HEK293 (cell line): Measurements from ENCODE around the gene ZYX.

ENCODE experiments used
- CTCF ChIA-PET: fragments of 350-600 bp; formaldehyde crosslinking; extraction: SDS; loops from one replicate; lab custom pipeline; 2021; ENCODE audit warnings: antibody characterized with exemption; lab: Yijun Ruan, JAX
- POLR2A ChIA-PET: fragments of 300-600 bp; formaldehyde crosslinking; extraction: SDS; loops from one replicate; lab custom pipeline; 2020; ENCODE audit warnings: antibody characterized with exemption, inconsistent platforms; lab: Yijun Ruan, JAX
- H3K27ac ChIP-seq: fragments of 200-500 bp; sonication (Bioruptor generic); 2 replicates; pipeline ENCODE4 v1.5.1; 2014; ENCODE audit warnings: low read depth, low read length, control low read depth, inconsistent platforms; ENCODE audit errors: extremely low read depth
- H3K36me3 ChIP-seq, 2 experiments: fragments of 200-500 bp in 1 of 2; sonication (Bioruptor generic) in 1 of 2; 1 replicate in 1 of 2; 2 replicates in 1 of 2; pipeline ENCODE4 v1.5.1; 2014 to 2017; ENCODE audit warnings: inconsistent platforms in 2 of 2, low read length in 2 of 2; ENCODE audit not compliant: control insufficient read depth in 2 of 2, insufficient read depth in 1 of 2
- H3K4me1 ChIP-seq: fragments of 200-500 bp; sonication (Bioruptor generic); 2 replicates; pipeline ENCODE4 v1.5.1; 2014; ENCODE audit warnings: mild to moderate bottlenecking, low read length, inconsistent platforms; ENCODE audit not compliant: control insufficient read depth, insufficient read depth
- H3K4me3 ChIP-seq: 2 replicates; pipeline ENCODE4 v1.5.1; 2011; ENCODE audit warnings: low read depth, mild to moderate bottlenecking, control low read depth, low read length, moderate library complexity
- H3K9me3 ChIP-seq: fragments of 200-500 bp; sonication (Bioruptor generic); 2 replicates; pipeline ENCODE4 v1.5.1; 2014; ENCODE audit warnings: low read depth, low read length, inconsistent platforms; ENCODE audit not compliant: control insufficient read depth, insufficient read depth
- EGR2 ChIP-seq: fragments of 450-650 bp; formaldehyde crosslinking; IDR thresholded peaks from 2 replicates; pipeline ENCODE4 v1.5.1; 2016; ENCODE audit warnings: low read depth, missing biosample characterization, missing genetic modification characterization
- GLIS1 ChIP-seq: fragments of 450-650 bp; formaldehyde crosslinking; IDR thresholded peaks from 2 replicates; pipeline ENCODE4 v1.5.1; 2016; ENCODE audit warnings: missing biosample characterization, missing genetic modification characterization
- KLF1 ChIP-seq: fragments of 450-650 bp; formaldehyde crosslinking; IDR thresholded peaks from 2 replicates; pipeline ENCODE4 v1.5.1; 2016; ENCODE audit warnings: missing biosample characterization, missing genetic modification characterization
- OSR2 ChIP-seq: fragments of 450-650 bp; formaldehyde crosslinking; IDR thresholded peaks from 2 replicates; pipeline ENCODE4 v1.5.1; 2016; ENCODE audit warnings: missing biosample characterization, missing genetic modification characterization
- SP2 ChIP-seq: fragments of 450-650 bp; formaldehyde crosslinking; IDR thresholded peaks from 2 replicates; pipeline ENCODE4 v1.5.1; 2016; ENCODE audit warnings: missing biosample characterization, missing genetic modification characterization
- SP3 ChIP-seq: fragments of 450-650 bp; formaldehyde crosslinking; IDR thresholded peaks from 2 replicates; pipeline ENCODE4 v1.5.1; 2016; ENCODE audit warnings: missing biosample characterization, missing genetic modification characterization
- SP7 ChIP-seq: fragments of 450-650 bp; formaldehyde crosslinking; IDR thresholded peaks from 2 replicates; pipeline ENCODE4 v1.5.1; 2016; ENCODE audit warnings: missing biosample characterization, missing genetic modification characterization
- WT1 ChIP-seq: fragments of 450-650 bp; formaldehyde crosslinking; IDR thresholded peaks from 2 replicates; pipeline ENCODE4 v1.5.1; 2016; ENCODE audit warnings: missing biosample characterization, missing genetic modification characterization
- ZEB2 ChIP-seq: fragments of 450-650 bp; formaldehyde crosslinking; IDR thresholded peaks from 2 replicates; pipeline ENCODE4 v1.5.1; 2016; ENCODE audit warnings: missing biosample characterization, missing genetic modification characterization
- ZFHX2 ChIP-seq: fragments of 450-650 bp; formaldehyde crosslinking; conservative IDR thresholded peaks from 2 replicates; pipeline ENCODE4 v1.5.1; 2016; ENCODE audit warnings: missing biosample characterization, missing genetic modification characterization
- ZIC2 ChIP-seq: fragments of 450-650 bp; formaldehyde crosslinking; IDR thresholded peaks from 2 replicates; pipeline ENCODE4 v1.5.1; 2016; ENCODE audit warnings: missing biosample characterization, missing genetic modification characterization
- ZNF239 ChIP-seq: fragments of 450-650 bp; formaldehyde crosslinking; IDR thresholded peaks from 2 replicates; pipeline ENCODE4 v1.5.1; 2016; ENCODE audit warnings: missing biosample characterization, missing genetic modification characterization
- ZNF266 ChIP-seq: fragments of 450-650 bp; formaldehyde crosslinking; IDR thresholded peaks from 2 replicates; pipeline ENCODE4 v1.5.1; 2016; ENCODE audit warnings: missing biosample characterization, missing genetic modification characterization, low read depth
- ZNF398 ChIP-seq: fragments of 450-650 bp; formaldehyde crosslinking; IDR thresholded peaks from 2 replicates; pipeline ENCODE4 v1.5.1; 2017; ENCODE audit warnings: missing biosample characterization, missing genetic modification characterization
- ZNF404 ChIP-seq: fragments of 450-650 bp; formaldehyde crosslinking; IDR thresholded peaks from 2 replicates; pipeline ENCODE4 v1.5.1; 2017; ENCODE audit warnings: missing biosample characterization, missing genetic modification characterization
- ZNF555 ChIP-seq: fragments of 450-650 bp; formaldehyde crosslinking; conservative IDR thresholded peaks from 2 replicates; pipeline ENCODE4 v1.5.1; 2017; ENCODE audit warnings: missing biosample characterization, mild to moderate bottlenecking, missing genetic modification characterization, inconsistent platforms
- ZNF610 ChIP-seq: fragments of 450-650 bp; formaldehyde crosslinking; IDR thresholded peaks from 2 replicates; pipeline ENCODE4 v1.5.1; 2016; ENCODE audit warnings: missing biosample characterization, missing genetic modification characterization, borderline replicate concordance
- ZNF623 ChIP-seq: fragments of 450-650 bp; formaldehyde crosslinking; IDR thresholded peaks from 2 replicates; pipeline ENCODE4 v1.5.1; 2016; ENCODE audit warnings: missing biosample characterization, missing genetic modification characterization
- ZNF626 ChIP-seq: fragments of 450-650 bp; sonication (Bioruptor Pico); formaldehyde crosslinking; IDR thresholded peaks from 2 replicates; pipeline ENCODE4 v1.5.1; 2018; ENCODE audit warnings: missing biosample characterization, missing genetic modification characterization, inconsistent platforms
- ZNF664 ChIP-seq: fragments of 450-650 bp; formaldehyde crosslinking; IDR thresholded peaks from 2 replicates; pipeline ENCODE4 v1.5.1; 2016; ENCODE audit warnings: missing biosample characterization, missing genetic modification characterization
- ZNF701 ChIP-seq: fragments of 450-650 bp; formaldehyde crosslinking; IDR thresholded peaks from 2 replicates; pipeline ENCODE4 v1.5.1; 2016; ENCODE audit warnings: missing biosample characterization, missing genetic modification characterization
- ZNF768 ChIP-seq: fragments of 450-650 bp; formaldehyde crosslinking; IDR thresholded peaks from 2 replicates; pipeline ENCODE4 v1.5.1; 2018; ENCODE audit warnings: missing biosample characterization, mild to moderate bottlenecking, missing genetic modification characterization
- ZNF777 ChIP-seq: fragments of 450-650 bp; formaldehyde crosslinking; IDR thresholded peaks from 2 replicates; pipeline ENCODE4 v1.5.1; 2017; ENCODE audit warnings: missing biosample characterization, missing genetic modification characterization, borderline replicate concordance
- ZSCAN30 ChIP-seq: fragments of 450-650 bp; IDR thresholded peaks from 2 replicates; pipeline ENCODE4 v1.5.1; 2018; ENCODE audit warnings: missing biosample characterization, mild to moderate bottlenecking, missing genetic modification characterization, moderate library complexity
- TF ChIP-seq, protein P1 (sequence below): fragments of 450-650 bp; formaldehyde crosslinking; IDR thresholded peaks from 2 replicates; pipeline ENCODE4 v1.5.1; 2017; ENCODE audit warnings: missing biosample characterization, missing genetic modification characterization
- TF ChIP-seq, protein P2 (sequence below): fragments of 450-650 bp; formaldehyde crosslinking; IDR thresholded peaks from 2 replicates; pipeline ENCODE4 v1.5.1; 2016; ENCODE audit warnings: missing biosample characterization, missing genetic modification characterization
- TF ChIP-seq, protein P3 (sequence below): fragments of 450-650 bp; formaldehyde crosslinking; IDR thresholded peaks from 2 replicates; pipeline ENCODE4 v1.5.1; 2016; ENCODE audit warnings: missing biosample characterization, missing genetic modification characterization

Gene ZYX

DNA sequence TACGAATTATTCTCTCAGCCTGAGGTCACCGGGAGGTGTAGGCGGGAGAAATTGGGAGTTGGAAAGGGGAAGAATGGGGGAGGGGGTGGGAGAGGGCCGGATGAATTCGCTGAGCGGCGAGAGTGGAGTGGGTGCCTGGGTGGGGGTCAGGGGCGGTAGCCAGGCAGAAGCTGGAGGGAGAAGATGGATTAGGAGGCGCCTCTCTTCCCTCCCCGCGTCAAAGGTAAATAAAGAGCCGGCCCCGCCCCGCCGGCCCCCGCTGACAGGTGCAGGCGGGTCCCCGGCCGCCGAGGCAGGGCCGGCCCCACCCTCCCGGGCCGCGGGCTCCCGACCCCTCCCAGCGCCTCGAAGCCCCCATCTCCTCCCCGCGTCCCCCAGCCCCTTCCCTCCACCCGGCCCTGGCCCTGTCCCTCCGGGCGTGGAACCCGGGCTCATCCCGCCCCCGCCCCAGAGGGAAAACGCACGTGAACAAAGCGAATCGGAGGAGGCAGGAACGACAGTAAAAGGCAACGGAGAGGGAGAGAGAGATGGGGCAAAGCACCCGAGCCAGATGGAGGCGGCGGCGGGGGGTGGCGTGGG lies 19.5 kb upstream of the ZYX start:
- H3K4me3 ChIP-seq, result peak overlapping the region; percentile 57
- no peaks in the 10 kb centered on the region for H3K9me3 ChIP-seq
- peak; percentile 87 for TF ChIP-seq ZFHX2 (tag by site-specific recombination)
- TF ChIP-seq ZNF555, result no peak
- TF ChIP-seq KLF1 (tag by site-specific recombination), result peak; percentile 59; the same call in 1 of the 2 replicates
- no peak for TF ChIP-seq ZNF701 (tag by site-specific recombination)
- no peak for TF ChIP-seq ZNF664 (tag by site-specific recombination)
- 0 out of 2 replicates have a peak, but pooled peaks have one; percentile 15 for TF ChIP-seq SP3 (tag by site-specific recombination)
- TF ChIP-seq EGR2 (tag by site-specific recombination), result peak; percentile 81
- TF ChIP-seq, protein P1, sequence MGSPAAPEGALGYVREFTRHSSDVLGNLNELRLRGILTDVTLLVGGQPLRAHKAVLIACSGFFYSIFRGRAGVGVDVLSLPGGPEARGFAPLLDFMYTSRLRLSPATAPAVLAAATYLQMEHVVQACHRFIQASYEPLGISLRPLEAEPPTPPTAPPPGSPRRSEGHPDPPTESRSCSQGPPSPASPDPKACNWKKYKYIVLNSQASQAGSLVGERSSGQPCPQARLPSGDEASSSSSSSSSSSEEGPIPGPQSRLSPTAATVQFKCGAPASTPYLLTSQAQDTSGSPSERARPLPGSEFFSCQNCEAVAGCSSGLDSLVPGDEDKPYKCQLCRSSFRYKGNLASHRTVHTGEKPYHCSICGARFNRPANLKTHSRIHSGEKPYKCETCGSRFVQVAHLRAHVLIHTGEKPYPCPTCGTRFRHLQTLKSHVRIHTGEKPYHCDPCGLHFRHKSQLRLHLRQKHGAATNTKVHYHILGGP (tag by site-specific recombination), result no peak
- no peak for TF ChIP-seq ZNF777 (tag by site-specific recombination)
- no peak; the same call in none of the 2 replicates for TF ChIP-seq SP7 (tag by site-specific recombination)
- no peak for TF ChIP-seq ZNF239
- TF ChIP-seq ZNF404 (tag by site-specific recombination), result no peak
- TF ChIP-seq ZIC2 (tag by site-specific recombination), result no peak
- peak; percentile 49; the same call in 1 of the 2 replicates for TF ChIP-seq WT1 (tag by site-specific recombination)
- TF ChIP-seq, protein P2, sequence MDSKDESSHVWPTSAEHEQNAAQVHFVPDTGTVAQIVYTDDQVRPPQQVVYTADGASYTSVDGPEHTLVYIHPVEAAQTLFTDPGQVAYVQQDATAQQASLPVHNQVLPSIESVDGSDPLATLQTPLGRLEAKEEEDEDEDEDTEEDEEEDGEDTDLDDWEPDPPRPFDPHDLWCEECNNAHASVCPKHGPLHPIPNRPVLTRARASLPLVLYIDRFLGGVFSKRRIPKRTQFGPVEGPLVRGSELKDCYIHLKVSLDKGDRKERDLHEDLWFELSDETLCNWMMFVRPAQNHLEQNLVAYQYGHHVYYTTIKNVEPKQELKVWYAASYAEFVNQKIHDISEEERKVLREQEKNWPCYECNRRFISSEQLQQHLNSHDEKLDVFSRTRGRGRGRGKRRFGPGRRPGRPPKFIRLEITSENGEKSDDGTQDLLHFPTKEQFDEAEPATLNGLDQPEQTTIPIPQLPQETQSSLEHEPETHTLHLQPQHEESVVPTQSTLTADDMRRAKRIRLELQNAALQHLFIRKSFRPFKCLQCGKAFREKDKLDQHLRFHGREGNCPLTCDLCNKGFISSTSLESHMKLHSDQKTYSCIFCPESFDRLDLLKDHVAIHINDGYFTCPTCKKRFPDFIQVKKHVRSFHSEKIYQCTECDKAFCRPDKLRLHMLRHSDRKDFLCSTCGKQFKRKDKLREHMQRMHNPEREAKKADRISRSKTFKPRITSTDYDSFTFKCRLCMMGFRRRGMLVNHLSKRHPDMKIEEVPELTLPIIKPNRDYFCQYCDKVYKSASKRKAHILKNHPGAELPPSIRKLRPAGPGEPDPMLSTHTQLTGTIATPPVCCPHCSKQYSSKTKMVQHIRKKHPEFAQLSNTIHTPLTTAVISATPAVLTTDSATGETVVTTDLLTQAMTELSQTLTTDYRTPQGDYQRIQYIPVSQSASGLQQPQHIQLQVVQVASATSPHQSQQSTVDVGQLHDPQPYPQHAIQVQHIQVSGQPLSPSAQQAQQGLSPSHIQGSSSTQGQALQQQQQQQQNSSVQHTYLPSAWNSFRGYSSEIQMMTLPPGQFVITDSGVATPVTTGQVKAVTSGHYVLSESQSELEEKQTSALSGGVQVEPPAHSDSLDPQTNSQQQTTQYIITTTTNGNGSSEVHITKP, result peak; percentile 27; the same call in 1 of the 2 replicates
- TF ChIP-seq ZNF610 (tag by site-specific recombination), result no peak
- no peak for TF ChIP-seq ZNF768 (tag by site-specific recombination)
- TF ChIP-seq ZNF626 (tag by site-specific recombination), result no peak
- peak; percentile 92 for TF ChIP-seq ZNF398 (tag by site-specific recombination)
- 0 out of 2 replicates have a peak, but pooled peaks have one; percentile 35 for TF ChIP-seq SP2 (tag by site-specific recombination)
- 0 out of 2 replicates have a peak, but pooled peaks have one; percentile 12 for TF ChIP-seq GLIS1 (tag by site-specific recombination)
- TF ChIP-seq ZNF623 (tag by site-specific recombination), result no peak
- TF ChIP-seq ZNF266 (tag by site-specific recombination), result no peak
- TF ChIP-seq OSR2 (tag by site-specific recombination), result peak; percentile 56; the same call in 1 of the 2 replicates
- TF ChIP-seq ZSCAN30 (tag by site-specific recombination), result no peak
- TF ChIP-seq, protein P3, sequence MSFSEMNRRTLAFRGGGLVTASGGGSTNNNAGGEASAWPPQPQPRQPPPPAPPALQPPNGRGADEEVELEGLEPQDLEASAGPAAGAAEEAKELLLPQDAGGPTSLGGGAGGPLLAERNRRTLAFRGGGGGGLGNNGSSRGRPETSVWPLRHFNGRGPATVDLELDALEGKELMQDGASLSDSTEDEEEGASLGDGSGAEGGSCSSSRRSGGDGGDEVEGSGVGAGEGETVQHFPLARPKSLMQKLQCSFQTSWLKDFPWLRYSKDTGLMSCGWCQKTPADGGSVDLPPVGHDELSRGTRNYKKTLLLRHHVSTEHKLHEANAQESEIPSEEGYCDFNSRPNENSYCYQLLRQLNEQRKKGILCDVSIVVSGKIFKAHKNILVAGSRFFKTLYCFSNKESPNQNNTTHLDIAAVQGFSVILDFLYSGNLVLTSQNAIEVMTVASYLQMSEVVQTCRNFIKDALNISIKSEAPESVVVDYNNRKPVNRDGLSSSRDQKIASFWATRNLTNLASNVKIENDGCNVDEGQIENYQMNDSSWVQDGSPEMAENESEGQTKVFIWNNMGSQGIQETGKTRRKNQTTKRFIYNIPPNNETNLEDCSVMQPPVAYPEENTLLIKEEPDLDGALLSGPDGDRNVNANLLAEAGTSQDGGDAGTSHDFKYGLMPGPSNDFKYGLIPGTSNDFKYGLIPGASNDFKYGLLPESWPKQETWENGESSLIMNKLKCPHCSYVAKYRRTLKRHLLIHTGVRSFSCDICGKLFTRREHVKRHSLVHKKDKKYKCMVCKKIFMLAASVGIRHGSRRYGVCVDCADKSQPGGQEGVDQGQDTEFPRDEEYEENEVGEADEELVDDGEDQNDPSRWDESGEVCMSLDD (tag by site-specific recombination), result no peak
- TF ChIP-seq ZEB2 (tag by site-specific recombination), result no peak
- peaks cover 0 to 15% of the 10 kb centered on the region in 2 experiments; a peak in 1 of 3 replicates for H3K36me3 ChIP-seq
- no peaks in the 10 kb centered on the region for H3K4me1 ChIP-seq
- no peak overlapping the region for H3K27ac ChIP-seq
- CTCF ChIA-PET, result no interaction called here
- POLR2A ChIA-PET, result interaction anchor here (0.6 kb wide), 1 partner anchor 56 kb away, joined by 3 read pairs; no protein-coding TSS in a partner anchor
